NT2/D1 (cell line): Measurements from ENCODE around the gene CELF2.
"Not testable (repeated sequence)": the region's sequence is repeated elsewhere in the genome, so short reads cannot be mapped to it uniquely, and the experiment has no call there.

Experiments used
- DNase-seq: peaks from one replicate; pipeline ENCODE4 v3.0.0-alpha.2; 2011; ENCODE audit warnings: low read depth, low spot score
- H3K27me3 ChIP-seq: 2 replicates; pipeline ENCODE4 v1.6.0; 2011; ENCODE audit warnings: mild to moderate bottlenecking; ENCODE audit not compliant: insufficient read length, insufficient read depth
- H3K36me3 ChIP-seq: 2 replicates; pipeline ENCODE4 v1.6.1; 2011; ENCODE audit warnings: mild to moderate bottlenecking, low read length, mixed read lengths; ENCODE audit not compliant: insufficient read depth, insufficient read length
- H3K4me1 ChIP-seq: 2 replicates; pipeline ENCODE4 v1.5.1; 2011; ENCODE audit not compliant: insufficient read depth, insufficient read length
- H3K4me3 ChIP-seq: 2 replicates; pipeline ENCODE4 v1.5.1; 2011; ENCODE audit warnings: low read depth; ENCODE audit not compliant: insufficient read length
- H3K9ac ChIP-seq: 2 replicates; pipeline ENCODE4 v1.6.0; 2011; ENCODE audit warnings: low read depth; ENCODE audit not compliant: insufficient read length
- H3K9me3 ChIP-seq: 2 replicates; pipeline ENCODE4 v1.5.1; 2011; ENCODE audit warnings: mild to moderate bottlenecking, low read length; ENCODE audit not compliant: insufficient read depth
- SUZ12 ChIP-seq: IDR thresholded peaks from 2 replicates; pipeline ENCODE4 v1.6.1; 2011; ENCODE audit not compliant: insufficient read length, insufficient read depth; ENCODE audit errors: extremely low read depth
- YY1 ChIP-seq: IDR thresholded peaks from 2 replicates; pipeline ENCODE4 v1.6.1; 2011; ENCODE audit not compliant: insufficient read length, insufficient read depth
- ZNF274 ChIP-seq: IDR thresholded peaks from 2 replicates; pipeline ENCODE4 v1.6.1; 2011; ENCODE audit warnings: mild to moderate bottlenecking, low read depth, low read length

CELF2 gene

DNA sequence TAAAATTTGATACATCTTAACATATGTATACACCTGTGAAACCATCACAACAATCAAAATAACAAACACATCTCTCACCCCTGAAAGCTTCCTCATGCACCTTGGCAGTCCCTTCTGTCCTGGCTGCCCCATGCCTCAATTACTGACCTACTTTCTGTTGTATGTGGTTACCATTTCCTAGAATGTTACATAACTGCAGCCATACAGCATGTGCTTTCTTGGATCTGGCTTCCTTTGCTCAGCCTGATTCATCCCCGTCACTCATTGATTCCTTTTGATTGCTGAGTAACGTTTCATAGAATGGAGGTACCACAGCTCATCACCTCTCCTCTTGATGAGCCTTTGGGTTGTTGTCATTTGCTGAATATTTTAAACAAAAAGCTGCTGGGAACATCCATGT, 165.3 kb downstream of the CELF2 start:
- Histone ChIP-seq H3K4me1 (no peaks in the 10 kb centered on the region), H3K9ac (no peak overlapping the region), H3K27me3 (no peaks in the 10 kb centered on the region), H3K9me3 (0 out of 2 replicates have a peak, but pooled peaks cover 8% of the 10 kb centered on the region), H3K36me3 (no peaks in the 10 kb centered on the region), H3K4me3 (no peak overlapping the region)
- TF ChIP-seq ZNF274 (no peak), SUZ12 (no peak), YY1 (no peak)
- no peak for DNase-seq

GRCh38 chr10:11184093-11184492, 166.4 kb downstream of the CELF2 start:
- 0 out of 2 replicates have a peak, but pooled peaks cover 8% of the 10 kb centered on the region for H3K9me3 ChIP-seq
- H3K27me3 ChIP-seq: no peaks in the 10 kb centered on the region
- no peak overlapping the region for H3K4me3 ChIP-seq
- no peak for TF ChIP-seq YY1
- TF ChIP-seq SUZ12: no peak
- no peak for TF ChIP-seq ZNF274
- no peaks in the 10 kb centered on the region for H3K36me3 ChIP-seq
- no peak overlapping the region for H3K9ac ChIP-seq
- no peak for DNase-seq
- H3K4me1 ChIP-seq: no peaks in the 10 kb centered on the region

GRCh38 chr10:11185128-11185665, 167.5 kb downstream of the CELF2 start:
- not testable (repeated sequence) for DNase-seq, H3K4me3 ChIP-seq, H3K4me1 ChIP-seq, H3K27me3 ChIP-seq, H3K36me3 ChIP-seq, H3K9me3 ChIP-seq, H3K9ac ChIP-seq

DNA sequence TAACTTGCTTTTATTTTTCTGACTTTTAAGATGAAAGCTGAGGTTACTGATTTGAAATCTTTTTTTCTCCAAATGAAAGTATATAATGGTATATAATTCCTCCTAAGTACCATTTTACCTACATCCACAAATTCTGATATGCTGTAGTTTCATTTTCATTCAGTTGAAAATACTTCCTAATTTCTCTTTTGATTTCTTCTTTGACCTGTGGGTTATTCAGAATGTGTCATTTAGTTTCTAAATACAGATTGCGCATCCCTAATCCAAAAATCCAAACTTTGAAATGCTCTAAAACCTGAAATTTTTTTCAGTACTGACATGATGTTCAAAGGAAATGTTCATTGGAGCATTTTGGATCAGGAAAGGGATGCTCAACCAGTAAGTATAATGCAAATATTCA, 168.7 kb downstream of the CELF2 start:
- H3K9ac ChIP-seq: no peak overlapping the region
- H3K4me3 ChIP-seq: no peak overlapping the region
- DNase-seq: no peak
- H3K27me3 ChIP-seq: no peaks in the 10 kb centered on the region
- H3K36me3 ChIP-seq: no peaks in the 10 kb centered on the region
- no peak for TF ChIP-seq SUZ12
- TF ChIP-seq ZNF274: no peak
- no peak for TF ChIP-seq YY1
- H3K4me1 ChIP-seq: no peaks in the 10 kb centered on the region
- 0 out of 2 replicates have a peak, but pooled peaks cover 8% of the 10 kb centered on the region for H3K9me3 ChIP-seq

DNA sequence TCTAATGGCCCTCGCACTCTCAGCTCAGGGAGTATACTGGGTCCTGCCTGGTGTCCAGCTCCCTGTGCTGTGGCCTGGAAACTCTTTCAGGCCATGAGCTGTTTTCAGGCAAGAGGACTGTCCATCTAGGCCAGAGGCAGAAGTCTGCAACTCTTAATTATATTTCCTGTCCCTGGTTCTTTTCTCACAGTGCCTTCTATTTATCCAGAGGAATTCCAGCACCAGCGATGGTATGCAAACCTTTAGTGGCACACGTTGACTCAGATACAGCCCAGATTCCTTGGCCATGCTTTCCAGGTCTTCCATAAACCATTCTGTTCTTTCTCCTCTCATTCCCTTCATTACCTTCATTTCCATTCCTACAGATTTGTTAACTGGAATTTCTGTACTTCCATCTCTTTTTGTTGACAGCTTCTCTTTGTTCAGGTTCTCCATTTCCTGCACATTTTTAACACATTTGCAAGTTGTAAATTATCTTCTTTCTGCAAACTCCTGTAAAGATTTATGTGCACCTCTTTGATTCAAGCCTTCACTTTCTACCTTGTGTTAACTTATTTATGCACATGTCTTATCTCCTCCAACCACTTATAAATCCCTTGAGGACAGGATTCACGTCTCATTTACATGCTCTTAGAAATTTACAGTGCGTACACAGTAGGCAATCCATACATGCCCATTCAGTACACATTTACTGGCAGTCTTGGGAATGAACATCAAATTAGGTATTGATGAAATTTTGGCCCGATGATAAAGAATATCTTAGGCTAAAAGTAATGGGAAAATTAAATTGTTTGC, 172.1 kb downstream of the CELF2 start:
- H3K9ac ChIP-seq: no peak overlapping the region
- TF ChIP-seq ZNF274: no peak
- no peak for TF ChIP-seq SUZ12
- no peaks in the 10 kb centered on the region for H3K27me3 ChIP-seq
- no peak for DNase-seq
- no peak overlapping the region for H3K4me3 ChIP-seq
- H3K36me3 ChIP-seq: no peaks in the 10 kb centered on the region
- 0 out of 2 replicates have a peak, but pooled peaks cover 7% of the 10 kb centered on the region for H3K9me3 ChIP-seq
- H3K4me1 ChIP-seq: no peaks in the 10 kb centered on the region

DNA sequence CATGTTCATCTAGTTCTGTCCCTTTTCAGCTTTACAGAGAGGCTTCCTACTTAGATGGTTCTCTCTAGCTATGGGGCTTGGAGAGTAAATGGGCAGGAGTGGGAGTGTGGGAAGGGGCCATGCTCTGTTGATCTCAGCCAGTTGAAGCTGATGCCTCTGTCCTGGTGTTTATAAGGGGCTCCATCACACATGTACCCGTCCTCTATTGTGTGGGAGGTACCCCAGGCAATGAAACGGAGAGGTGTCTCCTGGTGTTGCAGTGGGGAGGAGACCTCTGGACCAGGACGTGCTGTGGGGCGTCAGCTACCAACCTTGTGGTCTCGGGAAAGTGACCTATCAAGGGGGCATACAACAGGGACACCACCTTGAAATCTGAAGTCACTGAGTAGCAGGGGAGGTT, 173.5 kb downstream of the CELF2 start:
- Histone ChIP-seq H3K36me3 (no peaks in the 10 kb centered on the region), H3K4me1 (no peaks in the 10 kb centered on the region), H3K27me3 (no peaks in the 10 kb centered on the region), H3K9ac (no peak overlapping the region), H3K9me3 (no peaks in the 10 kb centered on the region), H3K4me3 (no peak overlapping the region)
- DNase-seq: no peak
- TF ChIP-seq YY1 (no peak), SUZ12 (no peak), ZNF274 (no peak)

- Histone ChIP-seq H3K27me3 (no peaks in the 10 kb centered on the region), H3K9ac (no peak overlapping the region), H3K4me3 (no peak overlapping the region), H3K9me3 (no peaks in the 10 kb centered on the region), H3K4me1 (no peaks in the 10 kb centered on the region), H3K36me3 (no peaks in the 10 kb centered on the region)
- TF ChIP-seq YY1 (no peak), ZNF274 (no peak), SUZ12 (no peak)
- DNase-seq: no peak
Measured at GRCh38 chr10:11191678-11192077, 174.0 kb downstream of the CELF2 start.
